ENCODE data around the gene SLC2A14.
"Not testable (repeated sequence)": the region's sequence is repeated elsewhere in the genome, so short reads cannot be mapped to it uniquely, and the experiment has no call there.

Gene SLC2A14

DNA sequence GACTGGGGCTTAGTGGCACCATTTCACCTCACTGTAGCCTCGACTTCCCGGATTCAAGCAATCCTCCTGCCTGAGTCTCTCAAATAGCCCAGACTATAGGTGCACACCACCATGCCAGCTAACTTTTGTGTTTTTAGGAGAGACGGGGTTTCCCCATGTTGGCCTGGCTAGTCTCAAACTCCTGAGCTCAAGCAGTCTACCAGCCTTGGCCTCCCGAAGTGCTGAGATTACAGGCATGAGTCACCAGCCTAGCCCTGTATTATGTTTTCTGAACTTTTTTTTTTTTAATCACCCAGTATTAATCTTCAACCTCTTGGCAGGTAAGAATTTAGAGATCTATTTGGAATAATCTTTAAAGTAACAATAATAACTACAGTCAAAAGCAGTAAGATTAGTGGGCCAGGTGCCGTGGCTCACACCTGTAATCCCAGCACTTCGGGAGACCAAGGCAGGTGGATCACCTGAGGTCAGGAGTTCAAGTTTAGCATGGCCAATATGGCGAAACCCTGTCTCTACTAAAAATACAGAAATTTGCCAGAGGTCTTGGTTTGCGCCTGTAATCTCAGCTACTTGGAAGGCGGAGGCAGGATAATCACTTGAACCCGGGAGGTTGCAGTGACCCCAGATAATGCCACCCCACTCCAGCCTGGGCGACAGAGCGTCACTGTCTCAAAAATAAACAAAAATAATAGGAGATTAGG lies 74.9 kb downstream of the SLC2A14 start:
- Histone ChIP-seq H3K4me2 (ENCODE audit: low read depth, low read length, poor library complexity, severe bottlenecking) (no peak overlapping the region), H3K4me3 (ENCODE audit: low read length, poor library complexity, severe bottlenecking) (no peak overlapping the region), H3K27me3 (ENCODE audit: insufficient read depth, low read length, poor library complexity, severe bottlenecking) (no peaks in the 10 kb centered on the region), H3K9me2 (replicated peaks; ENCODE audit: low read depth, low read length) (no peaks in the 10 kb centered on the region), H3K9me3 (ENCODE audit: insufficient read depth, low read depth, low read length) (no peaks in the 10 kb centered on the region), H2AFZ (ENCODE audit: low read length) (no peak overlapping the region), H3F3A (ENCODE audit: low read depth) (no peaks in the 10 kb centered on the region), H3K36me3 (ENCODE audit: insufficient read depth, low read length) (no peaks in the 10 kb centered on the region), H3K9ac (ENCODE audit: low read depth, low read length, poor library complexity, severe bottlenecking) (no peak overlapping the region), H3K79me2 (ENCODE audit: insufficient read depth, low read length) (no peaks in the 10 kb centered on the region), H4K20me1 (ENCODE audit: insufficient read depth, low read length, poor library complexity, severe bottlenecking) (no peaks in the 10 kb centered on the region), H3K4me1 (ENCODE audit: insufficient read depth, low read length, poor library complexity, severe bottlenecking) (no peaks in the 10 kb centered on the region)
- TF ChIP-seq, protein P1, sequence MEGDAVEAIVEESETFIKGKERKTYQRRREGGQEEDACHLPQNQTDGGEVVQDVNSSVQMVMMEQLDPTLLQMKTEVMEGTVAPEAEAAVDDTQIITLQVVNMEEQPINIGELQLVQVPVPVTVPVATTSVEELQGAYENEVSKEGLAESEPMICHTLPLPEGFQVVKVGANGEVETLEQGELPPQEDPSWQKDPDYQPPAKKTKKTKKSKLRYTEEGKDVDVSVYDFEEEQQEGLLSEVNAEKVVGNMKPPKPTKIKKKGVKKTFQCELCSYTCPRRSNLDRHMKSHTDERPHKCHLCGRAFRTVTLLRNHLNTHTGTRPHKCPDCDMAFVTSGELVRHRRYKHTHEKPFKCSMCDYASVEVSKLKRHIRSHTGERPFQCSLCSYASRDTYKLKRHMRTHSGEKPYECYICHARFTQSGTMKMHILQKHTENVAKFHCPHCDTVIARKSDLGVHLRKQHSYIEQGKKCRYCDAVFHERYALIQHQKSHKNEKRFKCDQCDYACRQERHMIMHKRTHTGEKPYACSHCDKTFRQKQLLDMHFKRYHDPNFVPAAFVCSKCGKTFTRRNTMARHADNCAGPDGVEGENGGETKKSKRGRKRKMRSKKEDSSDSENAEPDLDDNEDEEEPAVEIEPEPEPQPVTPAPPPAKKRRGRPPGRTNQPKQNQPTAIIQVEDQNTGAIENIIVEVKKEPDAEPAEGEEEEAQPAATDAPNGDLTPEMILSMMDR (conservative IDR thresholded peaks at IDR 0.05; ENCODE audit: low read length), result no peak
- TF ChIP-seq EZH2phosphoT487 (IDR thresholded peaks at IDR 0.05; ENCODE audit: borderline replicate concordance), result no peak

DNA sequence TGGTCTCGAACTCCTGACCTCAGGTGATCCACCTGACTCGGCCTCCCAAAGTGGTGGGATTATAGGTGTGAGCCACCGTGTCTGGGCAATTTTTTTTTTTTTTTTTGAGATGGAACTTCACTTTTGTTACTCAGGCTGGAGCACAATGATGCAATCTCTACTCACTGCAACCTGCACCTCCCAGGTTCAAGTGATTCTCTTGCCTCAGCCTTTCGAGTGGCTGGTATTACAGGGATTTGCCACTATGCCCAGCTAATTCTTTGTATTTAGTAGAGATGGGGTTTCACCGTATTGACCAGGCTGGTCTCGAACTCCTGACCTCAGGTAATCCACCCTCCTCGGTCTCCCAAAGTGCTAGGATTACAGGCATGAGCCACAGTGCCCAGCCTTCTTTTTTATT lies 75.4 kb downstream of the SLC2A14 start:
- H4K20me1 ChIP-seq (ENCODE audit: insufficient read depth, low read length, poor library complexity, severe bottlenecking); H3K9ac ChIP-seq (ENCODE audit: low read depth, low read length, poor library complexity, severe bottlenecking): not testable (repeated sequence)

DNA sequence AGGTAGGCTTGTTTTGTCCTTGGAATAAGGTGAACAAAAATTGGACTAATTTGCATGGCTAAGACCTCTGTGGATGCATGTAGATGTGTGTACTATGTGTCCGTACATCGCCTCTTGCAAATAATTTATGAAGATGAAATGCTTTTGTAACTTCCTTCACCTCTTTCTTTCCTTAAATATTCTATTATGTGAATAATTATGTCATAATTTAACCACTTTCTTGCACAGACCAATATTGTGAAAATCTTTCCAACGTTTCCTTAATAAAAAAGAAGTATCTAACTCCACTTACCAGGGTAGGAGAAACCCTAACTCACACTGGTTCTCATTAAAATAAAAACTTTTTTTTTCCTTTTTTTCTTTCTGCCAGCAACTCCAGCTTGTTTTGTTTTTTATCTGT lies 79.5 kb downstream of the SLC2A14 start:
- Histone ChIP-seq H3K4me1 (ENCODE audit: insufficient read depth, low read length, poor library complexity, severe bottlenecking) (no peaks in the 10 kb centered on the region), H3K27me3 (ENCODE audit: insufficient read depth, low read length, poor library complexity, severe bottlenecking) (no peaks in the 10 kb centered on the region), H2AFZ (ENCODE audit: low read length) (no peak overlapping the region), H3K9me2 (replicated peaks; ENCODE audit: low read depth, low read length) (no peaks in the 10 kb centered on the region), H3K79me2 (ENCODE audit: insufficient read depth, low read length) (no peaks in the 10 kb centered on the region), H3K9ac (ENCODE audit: low read depth, low read length, poor library complexity, severe bottlenecking) (no peak overlapping the region), H4K20me1 (ENCODE audit: insufficient read depth, low read length, poor library complexity, severe bottlenecking) (no peaks in the 10 kb centered on the region), H3K4me2 (ENCODE audit: low read depth, low read length, poor library complexity, severe bottlenecking) (no peak overlapping the region), H3K4me3 (ENCODE audit: low read length, poor library complexity, severe bottlenecking) (no peak overlapping the region), H3K9me3 (ENCODE audit: insufficient read depth, low read depth, low read length) (no peaks in the 10 kb centered on the region), H3F3A (ENCODE audit: low read depth) (no peaks in the 10 kb centered on the region), H3K36me3 (ENCODE audit: insufficient read depth, low read length) (no peaks in the 10 kb centered on the region)
- TF ChIP-seq EZH2phosphoT487 (IDR thresholded peaks at IDR 0.05; ENCODE audit: borderline replicate concordance), result no peak
- TF ChIP-seq, protein P1 (conservative IDR thresholded peaks at IDR 0.05; ENCODE audit: low read length), result no peak

More for the DNA sequence above, 75.4 kb downstream of the SLC2A14 start:
- H3K27me3 ChIP-seq (ENCODE audit: insufficient read depth, low read length, poor library complexity, severe bottlenecking); H3K4me1 ChIP-seq (ENCODE audit: insufficient read depth, low read length, poor library complexity, severe bottlenecking); H3K9me2 ChIP-seq (replicated peaks; ENCODE audit: low read depth, low read length); H3F3A ChIP-seq (ENCODE audit: low read depth); H3K36me3 ChIP-seq (ENCODE audit: insufficient read depth, low read length); H3K4me3 ChIP-seq (ENCODE audit: low read length, poor library complexity, severe bottlenecking); H2AFZ ChIP-seq (ENCODE audit: low read length); H3K4me2 ChIP-seq (ENCODE audit: low read depth, low read length, poor library complexity, severe bottlenecking); H3K9me3 ChIP-seq (ENCODE audit: insufficient read depth, low read depth, low read length); H3K79me2 ChIP-seq (ENCODE audit: insufficient read depth, low read length): not testable (repeated sequence)

DNA sequence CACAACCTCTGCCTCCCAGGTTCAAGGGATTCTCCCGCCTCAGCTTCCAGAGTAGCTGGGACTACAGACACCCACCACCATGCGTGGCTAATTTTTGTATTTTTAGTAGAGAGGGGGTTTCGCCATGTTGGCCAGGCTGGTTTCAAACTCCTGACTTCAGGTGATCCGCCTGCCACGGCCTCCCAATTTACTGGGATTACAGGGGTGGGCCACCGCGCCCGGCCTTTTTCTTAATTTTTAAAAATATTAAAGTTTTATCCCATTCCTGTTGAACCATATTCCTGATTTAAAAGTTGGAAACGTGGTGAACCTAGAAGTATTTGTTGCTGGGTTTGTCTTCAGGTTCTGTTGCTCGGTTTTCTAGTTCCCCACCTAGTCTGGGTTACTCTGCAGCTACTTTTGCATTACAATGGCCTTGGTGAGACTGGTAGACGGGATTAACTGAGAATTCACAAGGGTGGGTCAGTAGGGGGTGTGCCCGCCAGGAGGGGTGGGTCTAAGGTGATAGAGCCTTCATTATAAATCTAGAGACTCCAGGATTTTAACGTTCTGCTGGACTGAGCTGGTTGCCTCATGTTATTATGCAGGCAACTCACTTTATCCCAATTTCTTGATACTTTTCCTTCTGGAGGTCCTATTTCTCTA lies 83.7 kb downstream of the SLC2A14 start, which contains the start of gene NANOG:
TSS of gene NANOG (plus strand) at position 519 of the 645 bp plus-strand sequence. CDS start 213 bp downstream, outside the sequence.
- H3K9me2 ChIP-seq (replicated peaks; ENCODE audit: low read depth, low read length); H4K20me1 ChIP-seq (ENCODE audit: insufficient read depth, low read length, poor library complexity, severe bottlenecking); H3K4me1 ChIP-seq (ENCODE audit: insufficient read depth, low read length, poor library complexity, severe bottlenecking); H3K27me3 ChIP-seq (ENCODE audit: insufficient read depth, low read length, poor library complexity, severe bottlenecking); H3K4me2 ChIP-seq (ENCODE audit: low read depth, low read length, poor library complexity, severe bottlenecking); H3K4me3 ChIP-seq (ENCODE audit: low read length, poor library complexity, severe bottlenecking); H3K9ac ChIP-seq (ENCODE audit: low read depth, low read length, poor library complexity, severe bottlenecking); H3K9me3 ChIP-seq (ENCODE audit: insufficient read depth, low read depth, low read length); H2AFZ ChIP-seq (ENCODE audit: low read length); H3K36me3 ChIP-seq (ENCODE audit: insufficient read depth, low read length); H3K79me2 ChIP-seq (ENCODE audit: insufficient read depth, low read length); H3F3A ChIP-seq (ENCODE audit: low read depth): not testable (repeated sequence)

Measured in Loucy (cell line).